ENCODE data around the gene ZIM2. TPM values are rescaled to one million over a fixed set of nuclear protein-coding genes. Genes with fewer than 3 reads are reported as not detected.

The ZIM2 gene
- total RNA-seq, 2 donors from 2014 or later = not detected

- no peak for DNase-seq (ENCODE audit: low spot score)
- H3K27ac Mint-ChIP-seq = no peak overlapping the region
- ATAC-seq = no peak
- H3K4me3 Mint-ChIP-seq = no peak overlapping the region
- H3K36me3 Mint-ChIP-seq = peaks cover 31% of the 10 kb centered on the region
- peaks cover 23% of the 10 kb centered on the region for H3K9me3 Mint-ChIP-seq
- H3K27me3 Mint-ChIP-seq = no peaks in the 10 kb centered on the region
- H3K4me1 Mint-ChIP-seq (ENCODE audit: low read depth in 2 of 2) = no peaks in the 10 kb centered on the region
Observed at GRCh38 chr19:56736571-56736970, 104.0 kb downstream of the ZIM2 start.

DNA sequence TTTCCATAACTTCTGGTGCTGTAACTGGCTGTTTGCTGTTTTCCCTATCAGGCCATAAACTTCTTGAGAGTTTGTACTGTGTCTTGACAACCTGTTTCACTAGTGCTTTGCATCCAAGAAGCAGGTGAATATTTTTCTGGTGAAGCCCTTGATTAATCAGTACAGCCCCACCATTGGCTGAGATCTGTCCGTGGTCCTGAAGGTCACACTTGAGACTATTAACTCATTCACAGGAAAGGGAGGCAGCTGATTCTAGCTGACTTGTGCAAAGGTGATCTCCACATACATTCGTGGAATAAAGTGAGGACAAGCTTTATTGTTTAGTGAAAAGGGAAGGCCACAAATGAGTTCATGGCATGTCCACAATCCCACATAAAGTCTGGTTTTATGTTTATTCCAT is 107.5 kb downstream of the ZIM2 start:
- ATAC-seq (no peak), DNase-seq (ENCODE audit: low spot score) (no peak)
- H3K27ac Mint-ChIP-seq = no peak overlapping the region
- H3K4me3 Mint-ChIP-seq = no peak overlapping the region
- H3K4me1 Mint-ChIP-seq (ENCODE audit: low read depth in 2 of 2) = no peaks in the 10 kb centered on the region
- peaks cover 24% of the 10 kb centered on the region for H3K9me3 Mint-ChIP-seq
- peaks cover 30% of the 10 kb centered on the region for H3K36me3 Mint-ChIP-seq
- no peaks in the 10 kb centered on the region for H3K27me3 Mint-ChIP-seq

DNA sequence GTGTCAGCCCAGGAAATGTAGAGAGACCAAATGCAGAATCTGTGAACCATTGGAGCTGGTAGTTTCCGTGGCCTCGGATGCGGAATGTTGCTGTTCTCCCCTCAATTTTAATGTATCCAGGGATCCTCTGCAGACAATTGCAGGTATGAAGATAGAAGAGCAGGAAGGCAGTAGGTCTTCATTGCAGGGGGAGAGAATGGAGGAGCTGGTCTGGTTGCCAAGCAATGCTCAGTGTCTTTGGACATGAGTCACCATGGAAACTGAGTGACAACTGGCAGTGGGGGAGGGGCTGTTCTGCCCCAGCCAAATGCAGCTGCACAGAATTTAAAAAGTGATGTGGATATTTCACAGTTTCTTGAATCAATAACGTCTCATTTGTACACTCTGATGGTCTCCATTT is 112.8 kb downstream of the ZIM2 start:
- DNase-seq (ENCODE audit: low spot score) = no peak
- no peak overlapping the region for H3K4me3 Mint-ChIP-seq
- peaks cover 20% of the 10 kb centered on the region for H3K9me3 Mint-ChIP-seq
- H3K27me3 Mint-ChIP-seq = no peaks in the 10 kb centered on the region
- H3K4me1 Mint-ChIP-seq (ENCODE audit: low read depth in 2 of 2) = peaks cover 0 to 3% of the 10 kb centered on the region in 2 donors
- H3K36me3 Mint-ChIP-seq = peaks cover 32% of the 10 kb centered on the region
- no peak for ATAC-seq
- H3K27ac Mint-ChIP-seq = no peak overlapping the region

DNA sequence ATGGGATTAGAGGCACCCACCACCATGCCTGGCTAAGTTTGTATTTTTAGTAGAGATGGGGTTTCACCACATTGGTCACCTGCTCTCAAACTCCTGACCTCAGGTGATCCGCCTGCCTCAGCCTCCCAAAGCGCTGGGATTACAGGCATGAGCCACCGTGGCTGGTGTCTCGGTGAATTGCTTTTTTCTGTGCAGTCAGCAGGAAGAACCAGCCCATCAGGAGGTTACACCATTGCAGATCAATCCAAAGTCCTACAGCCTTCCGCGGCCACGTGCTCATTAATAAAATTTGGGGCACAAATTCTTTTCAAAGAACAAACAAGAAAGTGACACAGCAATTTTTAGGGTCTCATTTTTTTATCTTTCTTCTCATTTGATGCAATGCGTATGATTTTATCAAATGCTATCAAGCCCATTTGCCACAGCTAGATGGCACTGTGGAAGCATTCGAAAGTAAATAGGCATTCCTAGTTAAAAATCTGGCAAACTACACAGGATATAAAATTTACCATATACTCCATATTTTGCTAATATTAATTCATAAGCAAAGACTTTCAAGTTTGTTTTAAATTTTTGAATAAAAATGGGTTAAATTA is 114.6 kb downstream of the ZIM2 start:
- peaks cover 0 to 3% of the 10 kb centered on the region in 2 donors for H3K4me1 Mint-ChIP-seq (ENCODE audit: low read depth in 2 of 2)
- peaks cover 24% of the 10 kb centered on the region for H3K9me3 Mint-ChIP-seq
- H3K27me3 Mint-ChIP-seq = no peaks in the 10 kb centered on the region
- H3K4me3 Mint-ChIP-seq = no peak overlapping the region
- no peak overlapping the region for H3K27ac Mint-ChIP-seq
- H3K36me3 Mint-ChIP-seq = peaks cover 43% of the 10 kb centered on the region
- ATAC-seq = no peak
- DNase-seq (ENCODE audit: low spot score) = no peak

Other genes with a start within 250 kb of the ZIM2 start
- gene ZNF71, start 245.4 kb downstream of the ZIM2 start, total RNA-seq = 1 to 10 TPM; 4.8 to 8.5 TPM
- not detected for gene SMIM17, start 197.6 kb downstream of the ZIM2 start, total RNA-seq
- gene ZNF835, start 169.0 kb downstream of the ZIM2 start, total RNA-seq = under 1 TPM; 0.25 to 0.74 TPM
- gene PEG3, start within 50 bp of the ZIM2 start, total RNA-seq = not detected

Measured in natural killer cell treated with Interleukin-12 subunit alpha and Interleukin-12 subunit beta and Interleukin-15 and Interleukin-18, amount 100 ng/mL, for 72 hours (primary cell).